Hepatocyte (in vitro differentiated cells): ENCODE data around the gene LEKR1.

ENCODE experiments used
- CTCF ChIP-seq: fragments of 200-600 bp; sonication (generic); IDR thresholded peaks from 2 replicates; pipeline ENCODE4 v1.5.1; 2016; ENCODE audit warnings: antibody characterized with exemption, mild to moderate bottlenecking; ENCODE audit not compliant: poor library complexity
- EZH2 ChIP-seq: fragments of 200-600 bp; sonication (generic); IDR thresholded peaks from 2 replicates; pipeline ENCODE4 v1.6.1; 2016; ENCODE audit warnings: antibody characterized with exemption, mild to moderate bottlenecking, borderline replicate concordance
- EZH2phosphoT487 ChIP-seq: fragments of 200-600 bp; sonication (generic); IDR thresholded peaks from one replicate; pipeline ENCODE4 v1.6.1; 2018; ENCODE audit warnings: antibody characterized with exemption, mild to moderate bottlenecking, low read depth, moderate library complexity; ENCODE audit not compliant: unreplicated experiment, severe bottlenecking

- TF ChIP-seq EZH2phosphoT487 (no peak), CTCF (no peak), EZH2 (no peak)
Measured at GRCh38 chr3:156908398-156908797, 82.2 kb downstream of the LEKR1 start.
